Astrocyte (in vitro differentiated cells and primary cell): Measurements from ENCODE around the gene IGF1R. TPM values are rescaled to one million over a fixed set of nuclear protein-coding genes. Genes with fewer than 3 reads are reported as not detected.

Source experiments
- DNase-seq: peaks from one replicate; pipeline ENCODE4 v3.0.0-alpha.2; 2010; ENCODE audit warnings: low read depth
- FAIRE-seq: peaks from 2 replicates; lab custom pipeline; 2011; peaks lifted over from hg19 to GRCh38; lab: Jason Lieb, UNC
- H2AFZ ChIP-seq: 2 replicates; pipeline ENCODE4 v1.6.0; 2012; ENCODE audit warnings: low read depth, low read length, inconsistent platforms
- H3K27ac ChIP-seq: 2 replicates; pipeline ENCODE4 v1.5.1; 2011; ENCODE audit warnings: low read depth, low read length, inconsistent platforms
- H3K27me3 ChIP-seq: 2 replicates; pipeline ENCODE4 v1.6.0; 2011; ENCODE audit warnings: low read length, inconsistent platforms; ENCODE audit not compliant: insufficient read depth
- H3K36me3 ChIP-seq: 2 replicates; pipeline ENCODE4 v1.5.1; 2011; ENCODE audit warnings: low read length, inconsistent platforms; ENCODE audit not compliant: insufficient read depth
- H3K4me1 ChIP-seq: 2 replicates; pipeline ENCODE4 v1.5.1; 2011; ENCODE audit warnings: low read length, inconsistent platforms; ENCODE audit not compliant: insufficient read depth
- H3K4me2 ChIP-seq: 2 replicates; pipeline ENCODE4 v1.6.0; 2012; ENCODE audit warnings: low read length, inconsistent platforms
- H3K4me3 ChIP-seq: 2 replicates; pipeline ENCODE4 v1.5.1; 2011; ENCODE audit warnings: low read depth, mild to moderate bottlenecking, low read length, inconsistent platforms; ENCODE audit not compliant: insufficient read depth
- H3K79me2 ChIP-seq: 2 replicates; pipeline ENCODE4 v1.6.0; 2012; ENCODE audit warnings: mild to moderate bottlenecking, low read length, inconsistent platforms; ENCODE audit not compliant: insufficient read depth
- H3K9ac ChIP-seq: 2 replicates; pipeline ENCODE4 v1.6.0; 2012; ENCODE audit warnings: mild to moderate bottlenecking, low read length, inconsistent platforms
- H3K9me3 ChIP-seq: 2 replicates; pipeline ENCODE4 v1.5.1; 2012; ENCODE audit warnings: low read depth, mild to moderate bottlenecking, low read length, inconsistent platforms; ENCODE audit not compliant: insufficient read depth
- H4K20me1 ChIP-seq: 2 replicates; pipeline ENCODE4 v1.6.0; 2012; ENCODE audit warnings: low read length, inconsistent platforms; ENCODE audit not compliant: insufficient read depth
- H3K27ac Mint-ChIP-seq: one replicate; pipeline ENCODE4 v1.8.0; 2021; ENCODE audit warnings: mild to moderate bottlenecking, mixed read lengths; ENCODE audit not compliant: unreplicated experiment
- H3K27me3 Mint-ChIP-seq: one replicate; pipeline ENCODE4 v1.8.0; 2021; ENCODE audit warnings: low read depth, mixed read lengths; ENCODE audit not compliant: unreplicated experiment
- H3K36me3 Mint-ChIP-seq: one replicate; pipeline ENCODE4 v1.8.0; 2021; ENCODE audit warnings: low read depth, mixed read lengths; ENCODE audit not compliant: unreplicated experiment
- H3K4me1 Mint-ChIP-seq: one replicate; pipeline ENCODE4 v1.8.0; 2021; ENCODE audit warnings: low read depth, mixed read lengths; ENCODE audit not compliant: unreplicated experiment
- H3K4me3 Mint-ChIP-seq: one replicate; pipeline ENCODE4 v1.8.0; 2021; ENCODE audit warnings: mild to moderate bottlenecking, moderate library complexity, mixed read lengths; ENCODE audit not compliant: unreplicated experiment
- H3K9me3 Mint-ChIP-seq: one replicate; pipeline ENCODE4 v1.8.0; 2021; ENCODE audit warnings: mild to moderate bottlenecking, mixed read lengths; ENCODE audit not compliant: unreplicated experiment
- EZH2 ChIP-seq: IDR thresholded peaks from 2 replicates; pipeline ENCODE4 v1.6.1; 2012; ENCODE audit warnings: mild to moderate bottlenecking, low read length, inconsistent platforms; ENCODE audit not compliant: insufficient read depth
- total RNA-seq: library from RNA; stranded (reverse); gene quantifications from 2 replicates; pipeline ENCODE4 v1.2.1, GENCODE V29; 2021
- TF ChIP-seq, protein P1 (sequence below): IDR thresholded peaks from 2 replicates; pipeline ENCODE4 v1.5.1; 2011; ENCODE audit warnings: low read depth, mild to moderate bottlenecking, inconsistent platforms, low read length, moderate library complexity; ENCODE audit not compliant: insufficient read depth

The IGF1R gene
- total RNA-seq, 1 donor from 2014 or later: 270 TPM

DNA sequence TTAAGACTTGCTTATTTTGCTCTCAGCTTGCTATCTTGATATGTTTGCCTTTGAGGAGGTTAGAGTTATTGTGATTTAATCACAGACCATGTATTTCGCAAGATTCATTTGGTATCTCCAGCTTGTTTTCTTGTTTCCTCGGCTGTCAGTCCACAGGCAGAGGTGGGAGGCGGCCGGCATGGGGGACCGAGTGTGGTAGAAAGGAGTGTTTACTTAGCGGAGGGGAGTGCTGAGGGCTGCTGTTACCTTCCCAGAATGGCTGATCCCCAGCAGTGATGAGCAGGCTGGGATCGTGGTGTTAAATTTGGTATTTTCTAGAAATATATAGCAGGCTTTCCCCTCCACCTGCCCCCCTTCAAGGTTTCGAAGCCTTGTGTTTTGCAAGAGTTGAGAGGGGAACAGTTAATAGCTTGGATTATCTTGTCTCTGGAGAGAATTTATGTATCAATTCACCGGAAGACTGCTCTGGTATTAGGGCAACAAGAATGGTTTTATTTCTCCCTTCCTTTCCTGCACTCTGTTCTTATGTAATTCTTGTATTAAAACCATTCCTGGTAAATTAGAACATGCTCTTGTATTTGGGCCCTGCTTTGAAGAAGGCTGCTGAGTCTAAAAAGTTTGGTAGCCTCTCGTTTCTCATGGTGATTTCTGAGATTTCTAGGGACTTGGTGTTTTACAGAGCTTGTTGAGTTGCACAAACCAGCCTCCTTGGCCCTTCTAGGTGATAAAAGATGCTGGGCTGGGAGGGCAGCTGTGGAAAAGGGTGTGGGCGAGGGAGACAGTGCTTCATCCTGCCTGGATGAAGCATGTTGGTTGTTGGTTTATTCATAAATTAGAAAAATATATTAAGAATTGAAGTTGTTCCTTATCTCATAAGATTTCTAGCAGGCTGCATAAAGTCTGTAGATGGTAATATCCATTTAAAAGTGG, 151.4 kb downstream of the IGF1R start:
- Histone ChIP-seq H4K20me1 (peaks cover 92% of the 10 kb centered on the region), H3K27ac (peak overlapping the region; percentile 64), H3K36me3 (no peaks in the 10 kb centered on the region), H3K9ac (peak overlapping the region; percentile 23), H3K9me3 (no peaks in the 10 kb centered on the region), H3K4me3 (no peak overlapping the region), H3K79me2 (peaks cover 96% of the 10 kb centered on the region), H3K4me1 (peaks cover 41% of the 10 kb centered on the region), H2AFZ (no peak overlapping the region), H3K27me3 (no peaks in the 10 kb centered on the region), H3K4me2 (peak overlapping the region; percentile 66)
- FAIRE-seq (no peak), DNase-seq (no peak)
- peaks cover 3% of the 10 kb centered on the region for H3K36me3 Mint-ChIP-seq
- TF ChIP-seq EZH2: no peak
- TF ChIP-seq, protein P1, sequence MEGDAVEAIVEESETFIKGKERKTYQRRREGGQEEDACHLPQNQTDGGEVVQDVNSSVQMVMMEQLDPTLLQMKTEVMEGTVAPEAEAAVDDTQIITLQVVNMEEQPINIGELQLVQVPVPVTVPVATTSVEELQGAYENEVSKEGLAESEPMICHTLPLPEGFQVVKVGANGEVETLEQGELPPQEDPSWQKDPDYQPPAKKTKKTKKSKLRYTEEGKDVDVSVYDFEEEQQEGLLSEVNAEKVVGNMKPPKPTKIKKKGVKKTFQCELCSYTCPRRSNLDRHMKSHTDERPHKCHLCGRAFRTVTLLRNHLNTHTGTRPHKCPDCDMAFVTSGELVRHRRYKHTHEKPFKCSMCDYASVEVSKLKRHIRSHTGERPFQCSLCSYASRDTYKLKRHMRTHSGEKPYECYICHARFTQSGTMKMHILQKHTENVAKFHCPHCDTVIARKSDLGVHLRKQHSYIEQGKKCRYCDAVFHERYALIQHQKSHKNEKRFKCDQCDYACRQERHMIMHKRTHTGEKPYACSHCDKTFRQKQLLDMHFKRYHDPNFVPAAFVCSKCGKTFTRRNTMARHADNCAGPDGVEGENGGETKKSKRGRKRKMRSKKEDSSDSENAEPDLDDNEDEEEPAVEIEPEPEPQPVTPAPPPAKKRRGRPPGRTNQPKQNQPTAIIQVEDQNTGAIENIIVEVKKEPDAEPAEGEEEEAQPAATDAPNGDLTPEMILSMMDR: no peak
- H3K4me1 Mint-ChIP-seq: peaks cover 81% of the 10 kb centered on the region
- H3K27ac Mint-ChIP-seq: peak overlapping the region; percentile 97
- H3K27me3 Mint-ChIP-seq: no peaks in the 10 kb centered on the region
- peak overlapping the region; percentile 78 for H3K4me3 Mint-ChIP-seq
- H3K9me3 Mint-ChIP-seq: no peaks in the 10 kb centered on the region

DNA sequence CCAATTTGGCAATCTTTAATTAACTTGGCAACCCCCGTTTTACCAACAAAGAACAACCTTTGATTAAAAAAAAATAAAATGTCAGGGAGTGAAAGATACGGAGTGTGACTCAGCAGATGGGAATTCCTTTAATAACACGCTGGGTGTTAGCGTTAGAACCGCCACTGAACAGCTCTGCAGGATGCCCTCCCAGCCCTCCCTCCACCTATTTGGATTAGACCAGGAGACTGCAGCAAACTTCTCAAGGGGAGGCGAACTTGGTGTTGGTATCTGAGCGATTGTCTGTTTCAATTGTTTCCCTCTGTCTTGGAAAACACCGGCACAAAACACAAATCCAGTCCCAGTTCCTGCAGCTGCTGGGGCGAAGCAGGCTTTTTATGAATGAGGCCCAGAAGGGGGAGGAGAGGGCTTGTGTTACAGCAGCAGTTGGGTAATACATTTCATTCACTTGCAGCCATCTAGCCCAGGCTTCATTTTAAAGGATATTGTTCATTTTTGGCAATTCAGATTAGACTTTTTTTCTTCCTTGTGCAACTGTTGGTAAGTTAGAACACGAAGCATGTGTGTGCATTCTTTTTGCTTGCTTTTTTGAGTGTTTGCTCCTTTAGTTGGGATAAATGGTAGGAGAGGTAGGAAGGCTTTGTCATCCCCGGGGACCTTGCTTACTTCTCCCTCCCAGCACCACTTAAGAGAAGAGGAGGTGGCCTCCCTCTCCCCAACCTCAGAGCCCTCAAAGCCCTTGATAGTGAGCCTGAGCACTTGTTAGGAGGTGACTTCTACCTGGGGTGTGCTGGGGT, 152.3 kb downstream of the IGF1R start:
- Mint-ChIP-seq H3K9me3 (no peaks in the 10 kb centered on the region), H3K4me1 (peaks cover 75% of the 10 kb centered on the region), H3K36me3 (peaks cover 3% of the 10 kb centered on the region), H3K27ac (peak overlapping the region; percentile 97), H3K27me3 (no peaks in the 10 kb centered on the region), H3K4me3 (peak overlapping the region; percentile 78)
- FAIRE-seq: no peak
- Histone ChIP-seq H3K9ac (peak overlapping the region; percentile 23), H3K4me2 (peak overlapping the region; percentile 66), H3K27me3 (no peaks in the 10 kb centered on the region), H2AFZ (no peak overlapping the region), H3K36me3 (no peaks in the 10 kb centered on the region), H3K4me3 (no peak overlapping the region), H3K9me3 (no peaks in the 10 kb centered on the region), H3K79me2 (peaks cover 98% of the 10 kb centered on the region), H3K27ac (peak overlapping the region; percentile 64), H3K4me1 (peaks cover 41% of the 10 kb centered on the region), H4K20me1 (peaks cover 97% of the 10 kb centered on the region)
- no peak for TF ChIP-seq EZH2
- TF ChIP-seq, protein P1: no peak
- DNase-seq: peak; percentile 72
